GM18519 (cell line): ENCODE data around the gene KCNK1.
A peak's percentile ranks its signal among the peaks of the same experiment; 100 is the strongest.
"Not testable (repeated sequence)": the region's sequence is repeated elsewhere in the genome, so short reads cannot be mapped to it uniquely, and the experiment has no call there.

Source experiments
- ATAC-seq: cut with Tn5 transposase; IDR thresholded peaks from one replicate; pipeline ENCODE4 v1.9.1; 2021; ENCODE audit warnings: mild to moderate bottlenecking, moderate library complexity; ENCODE audit not compliant: unreplicated experiment, low FRiP score

Gene KCNK1

GRCh38 chr1:233607252-233608119, 6.4 kb upstream of the KCNK1 start:
- ATAC-seq, result peak; percentile 45

GRCh38 chr1:233608988-233609387, 4.9 kb upstream of the KCNK1 start:
- ATAC-seq, result no peak

GRCh38 chr1:233609926-233610325, 4.0 kb upstream of the KCNK1 start:
- no peak for ATAC-seq

GRCh38 chr1:233610628-233611027, 3.3 kb upstream of the KCNK1 start:
- no peak for ATAC-seq

- not testable (repeated sequence) for ATAC-seq
Observed at GRCh38 chr1:233611363-233611762, 2.5 kb upstream of the KCNK1 start.

- ATAC-seq, result no peak
Observed at GRCh38 chr1:233614173-233614742, 352 bp downstream of the KCNK1 start.

- ATAC-seq, result no peak
Observed at GRCh38 chr1:233614743-233615521, 1.0 kb downstream of the KCNK1 start.

- no peak for ATAC-seq
Observed at GRCh38 chr1:233615571-233615970, 1.7 kb downstream of the KCNK1 start.

- no peak for ATAC-seq
Observed at GRCh38 chr1:233617025-233617424, 3.1 kb downstream of the KCNK1 start.

- ATAC-seq, result not testable (repeated sequence)
Observed at GRCh38 chr1:233619414-233619813, 5.5 kb downstream of the KCNK1 start.

- ATAC-seq, result peak; percentile 53
Observed at GRCh38 chr1:233620065-233620464, 6.2 kb downstream of the KCNK1 start.

- no peak for ATAC-seq
Observed at GRCh38 chr1:233621923-233622322, 8.0 kb downstream of the KCNK1 start.

GRCh38 chr1:233624289-233624688, 10.4 kb downstream of the KCNK1 start:
- ATAC-seq, result no peak

- no peak for ATAC-seq
Observed at GRCh38 chr1:233625087-233625486, 11.2 kb downstream of the KCNK1 start.

GRCh38 chr1:233625510-233625981, 11.6 kb downstream of the KCNK1 start:
- ATAC-seq, result no peak

- no peak for ATAC-seq
Observed at GRCh38 chr1:233627376-233627775, 13.5 kb downstream of the KCNK1 start.

GRCh38 chr1:233627823-233628222, 13.9 kb downstream of the KCNK1 start:
- ATAC-seq, result peak; percentile 46

GRCh38 chr1:233629305-233629935, 15.5 kb downstream of the KCNK1 start:
- no peak for ATAC-seq

- ATAC-seq, result no peak
Observed at GRCh38 chr1:233631810-233632405, 18.0 kb downstream of the KCNK1 start.

GRCh38 chr1:233632436-233632835, 18.5 kb downstream of the KCNK1 start:
- ATAC-seq, result no peak
